Type B pancreatic cell (in vitro differentiated cells): ENCODE data around the gene SRSF8. TPM values are rescaled to one million over a fixed set of nuclear protein-coding genes. Genes with fewer than 3 reads are reported as not detected.

Experiments used
- DNase-seq: peaks from one replicate; pipeline ENCODE4 v3.0.0; 2021; ENCODE audit warnings: mixed read lengths; ENCODE audit not compliant: unreplicated experiment; ENCODE audit errors: extremely low spot score
- H3K27ac Mint-ChIP-seq: 2 replicates; pipeline ENCODE4 v1.8.0; 2021; ENCODE audit warnings: mild to moderate bottlenecking, mixed read lengths
- H3K27me3 Mint-ChIP-seq: 2 replicates; pipeline ENCODE4 v1.8.0; 2021; ENCODE audit warnings: mixed read lengths
- H3K36me3 Mint-ChIP-seq: 2 replicates; pipeline ENCODE4 v1.8.0; 2021; ENCODE audit warnings: mixed read lengths
- H3K4me1 Mint-ChIP-seq: one replicate; pipeline ENCODE4 v1.8.0; 2021; ENCODE audit warnings: mixed read lengths; ENCODE audit not compliant: unreplicated experiment
- H3K4me3 Mint-ChIP-seq: 2 replicates; pipeline ENCODE4 v1.8.0; 2021; ENCODE audit warnings: mild to moderate bottlenecking, mixed read lengths
- H3K9me3 Mint-ChIP-seq: 2 replicates; pipeline ENCODE4 v1.8.0; 2021; ENCODE audit warnings: mixed read lengths
- CTCF ChIP-seq: fragments of 200-600 bp; sonication (generic); conservative IDR thresholded peaks from 2 replicates; pipeline ENCODE4 v1.5.0; 2021; ENCODE audit warnings: antibody characterized with exemption, mild to moderate bottlenecking
- total RNA-seq: library from RNA; stranded (reverse); gene quantifications from 2 replicates; pipeline ENCODE4 v1.2.1, GENCODE V29; 2021; ENCODE audit warnings: low replicate concordance

Gene SRSF8
- total RNA-seq, 1 donor from 2014 or later = 43.7 TPM

- peak; percentile 86 for DNase-seq
- Mint-ChIP-seq H3K36me3 (no peaks in the 10 kb centered on the region), H3K9me3 (no peaks in the 10 kb centered on the region), H3K27ac (peak within 1 kb of the TSS; percentile 65), H3K4me1 (peaks cover 34% of the 10 kb centered on the region), H3K4me3 (peak within 1 kb of the TSS; percentile 93), H3K27me3 (peaks cover 31% of the 10 kb centered on the region)
- peak; percentile 31 for TF ChIP-seq CTCF
Observed at GRCh38 chr11:95089620-95090542, 23.2 kb downstream of the SRSF8 start, which contains the start of gene ENDOD1. TSS of gene ENDOD1 (plus strand) at chr11:95089846. CDS start at chr11:95089928, 82 bp downstream.

DNA sequence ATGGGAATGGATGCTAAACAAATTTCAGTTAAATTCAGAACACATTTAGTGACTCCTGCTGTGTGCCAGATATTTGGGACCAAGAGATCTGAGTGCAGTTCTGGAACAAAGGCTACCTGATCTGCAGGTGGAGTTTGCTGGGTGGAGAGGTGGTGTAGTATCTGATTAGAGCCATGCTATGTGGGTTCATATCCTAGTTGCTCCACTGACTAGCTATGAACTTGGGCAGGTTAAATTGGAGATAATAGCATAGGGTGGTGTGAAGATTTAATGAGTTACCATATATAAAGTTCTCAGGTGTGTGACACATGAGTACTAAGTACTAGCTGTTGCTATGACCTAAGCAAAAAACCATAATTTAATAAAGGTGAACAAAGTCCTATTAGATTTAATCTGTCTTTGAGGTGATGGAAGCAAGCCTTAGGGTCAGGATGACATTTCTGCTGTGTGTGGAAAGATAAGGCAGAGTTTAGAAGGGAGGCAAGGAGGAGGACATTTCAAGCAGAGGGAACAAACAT lies 25.0 kb downstream of the SRSF8 start:
- no peak for TF ChIP-seq CTCF
- Mint-ChIP-seq H3K4me1 (peaks cover 34% of the 10 kb centered on the region), H3K27ac (no peak overlapping the region), H3K36me3 (no peaks in the 10 kb centered on the region), H3K4me3 (peak overlapping the region; percentile 93), H3K9me3 (no peaks in the 10 kb centered on the region), H3K27me3 (peaks cover 20% of the 10 kb centered on the region)
- DNase-seq = no peak

DNA sequence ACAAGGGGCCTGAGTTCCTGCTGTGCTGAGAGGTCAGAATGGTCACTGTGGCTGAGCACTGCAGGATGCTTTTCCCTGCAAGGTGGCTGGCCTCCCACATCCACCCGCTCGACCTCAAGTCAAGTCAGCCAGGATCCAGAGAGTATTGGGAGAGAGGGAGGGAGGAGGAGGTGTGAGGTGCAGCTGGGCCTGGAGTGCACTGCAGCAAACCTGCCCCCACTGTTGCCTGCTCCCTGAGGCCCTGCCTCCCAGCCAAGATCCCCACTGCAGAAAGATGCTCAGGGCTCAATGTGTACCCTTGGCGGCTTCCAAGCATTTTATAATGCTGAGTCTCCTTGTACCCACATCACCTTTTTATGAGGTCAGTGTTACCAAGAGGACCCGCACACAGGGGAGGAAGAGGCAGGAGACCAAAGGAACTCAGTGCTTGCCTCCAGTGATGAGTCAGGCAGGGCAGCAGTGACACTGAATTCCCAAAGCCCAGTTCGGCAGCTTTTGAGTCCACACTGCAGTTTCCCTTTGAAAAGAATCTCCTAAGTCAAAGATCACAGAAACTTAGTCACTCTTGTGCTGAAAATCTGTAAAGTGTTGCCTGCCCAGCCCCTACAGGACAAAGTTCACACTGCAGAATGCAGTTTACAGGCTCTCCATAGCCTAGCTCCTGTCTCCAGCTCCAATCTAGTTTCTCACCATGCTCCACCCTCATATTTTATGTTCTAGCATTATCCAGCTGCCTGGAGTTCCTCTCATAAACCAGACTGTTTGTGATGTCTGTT lies 26.0 kb downstream of the SRSF8 start:
- Mint-ChIP-seq H3K4me1 (peaks cover 34% of the 10 kb centered on the region), H3K9me3 (no peaks in the 10 kb centered on the region), H3K4me3 (peak overlapping the region; percentile 48), H3K36me3 (no peaks in the 10 kb centered on the region), H3K27ac (peak overlapping the region; percentile 33), H3K27me3 (peaks cover 16% of the 10 kb centered on the region)
- DNase-seq = no peak
- peak; percentile 71 for TF ChIP-seq CTCF

DNA sequence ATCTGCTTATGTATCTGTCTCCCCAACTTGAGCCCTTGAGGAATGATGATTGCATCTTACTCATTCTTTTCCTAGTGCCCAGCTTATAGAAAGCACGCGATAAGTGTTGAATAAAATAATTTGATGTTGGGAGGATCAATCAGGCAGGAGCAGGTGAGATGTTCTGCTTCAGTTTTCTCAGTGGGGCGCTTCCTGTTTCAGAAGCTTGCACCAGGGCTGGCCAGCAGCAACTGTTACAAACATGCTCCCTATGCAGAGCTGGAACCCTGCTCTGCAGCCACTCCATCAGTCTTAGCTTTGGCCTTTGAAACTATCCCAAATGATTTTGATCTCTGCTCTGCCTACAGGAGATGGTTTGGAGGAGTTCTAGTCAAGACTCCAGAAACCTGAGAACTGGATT lies 26.8 kb downstream of the SRSF8 start:
- Mint-ChIP-seq H3K4me1 (peaks cover 34% of the 10 kb centered on the region), H3K36me3 (no peaks in the 10 kb centered on the region), H3K4me3 (peak overlapping the region; percentile 48), H3K9me3 (no peaks in the 10 kb centered on the region), H3K27me3 (peaks cover 13% of the 10 kb centered on the region), H3K27ac (peak overlapping the region; percentile 33)
- TF ChIP-seq CTCF = no peak
- no peak for DNase-seq

- DNase-seq = no peak
- no peak for TF ChIP-seq CTCF
- H3K4me1 Mint-ChIP-seq = peaks cover 24% of the 10 kb centered on the region
- no peak overlapping the region for H3K4me3 Mint-ChIP-seq
- H3K9me3 Mint-ChIP-seq = no peaks in the 10 kb centered on the region
- H3K27me3 Mint-ChIP-seq = peaks cover 9% of the 10 kb centered on the region
- no peak overlapping the region for H3K27ac Mint-ChIP-seq
- H3K36me3 Mint-ChIP-seq = no peaks in the 10 kb centered on the region
Observed at GRCh38 chr11:95095858-95096587, 29.3 kb downstream of the SRSF8 start.
